ENCODE results near the gene SLC22A16. TPM values are rescaled to one million over a fixed set of nuclear protein-coding genes. Genes with fewer than 3 reads are reported as not detected.

The SLC22A16 gene
- total and polyA plus RNA-seq, 2 experiments from 2014 or later, result not detected

- H3K27me3 ChIP-seq, result no peaks in the 10 kb centered on the region
- TF ChIP-seq, protein P1, sequence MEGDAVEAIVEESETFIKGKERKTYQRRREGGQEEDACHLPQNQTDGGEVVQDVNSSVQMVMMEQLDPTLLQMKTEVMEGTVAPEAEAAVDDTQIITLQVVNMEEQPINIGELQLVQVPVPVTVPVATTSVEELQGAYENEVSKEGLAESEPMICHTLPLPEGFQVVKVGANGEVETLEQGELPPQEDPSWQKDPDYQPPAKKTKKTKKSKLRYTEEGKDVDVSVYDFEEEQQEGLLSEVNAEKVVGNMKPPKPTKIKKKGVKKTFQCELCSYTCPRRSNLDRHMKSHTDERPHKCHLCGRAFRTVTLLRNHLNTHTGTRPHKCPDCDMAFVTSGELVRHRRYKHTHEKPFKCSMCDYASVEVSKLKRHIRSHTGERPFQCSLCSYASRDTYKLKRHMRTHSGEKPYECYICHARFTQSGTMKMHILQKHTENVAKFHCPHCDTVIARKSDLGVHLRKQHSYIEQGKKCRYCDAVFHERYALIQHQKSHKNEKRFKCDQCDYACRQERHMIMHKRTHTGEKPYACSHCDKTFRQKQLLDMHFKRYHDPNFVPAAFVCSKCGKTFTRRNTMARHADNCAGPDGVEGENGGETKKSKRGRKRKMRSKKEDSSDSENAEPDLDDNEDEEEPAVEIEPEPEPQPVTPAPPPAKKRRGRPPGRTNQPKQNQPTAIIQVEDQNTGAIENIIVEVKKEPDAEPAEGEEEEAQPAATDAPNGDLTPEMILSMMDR (IDR thresholded peaks at IDR 0.05; ENCODE audit: low read depth, low read length), result no peak
These were observed 91.0 kb downstream of the SLC22A16 start for GRCh38 chr6:110385458-110385863.

DNA sequence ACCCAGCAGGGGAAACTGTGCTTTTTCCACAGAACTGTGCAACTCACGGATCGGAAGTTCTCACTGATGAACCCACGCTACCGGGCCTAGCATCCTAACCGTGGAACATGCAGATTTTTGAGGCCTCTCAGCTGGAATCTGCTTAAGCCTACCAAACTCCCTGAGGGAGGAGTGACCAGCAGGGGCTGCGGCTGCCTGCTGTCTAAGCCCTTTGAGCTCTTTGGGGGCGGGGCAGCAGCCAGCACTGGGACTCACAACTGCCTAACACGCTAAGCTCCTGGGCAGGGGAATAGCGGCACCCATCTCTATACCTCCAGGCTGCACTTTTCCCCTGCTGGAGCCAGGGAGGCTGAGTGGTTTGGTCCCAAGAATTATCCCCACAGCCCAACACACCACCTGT lies 97.9 kb downstream of the SLC22A16 start:
- no peaks in the 10 kb centered on the region for H3K36me3 ChIP-seq
- H3K4me1 ChIP-seq (ENCODE audit: low read depth), result no peaks in the 10 kb centered on the region
- no peaks in the 10 kb centered on the region for H3K9me3 ChIP-seq (ENCODE audit: low read depth)
- H3K27ac ChIP-seq, result no peak overlapping the region
- TF ChIP-seq, protein P1 (IDR thresholded peaks at IDR 0.05; ENCODE audit: low read depth, low read length), result no peak
- DNase-seq (ENCODE audit: low read depth in 1 of 2, low spot score in 1 of 2), result no peak
- no peaks in the 10 kb centered on the region for H3K27me3 ChIP-seq
- H3K4me3 ChIP-seq, result no peak overlapping the region

More at GRCh38 chr6:110385458-110385863, 91.0 kb downstream of the SLC22A16 start:
- Histone ChIP-seq H3K4me3 (no peak overlapping the region), H3K27ac (no peak overlapping the region), H3K4me1 (ENCODE audit: low read depth) (peaks cover 23% of the 10 kb centered on the region), H3K9me3 (ENCODE audit: low read depth) (no peaks in the 10 kb centered on the region), H3K36me3 (no peaks in the 10 kb centered on the region)
- DNase-seq (ENCODE audit: low read depth in 1 of 2, low spot score in 1 of 2), result no peak

Other genes starting within 250 kb of the SLC22A16 start
- gene METTL24, start 118.3 kb downstream of the SLC22A16 start, total RNA-seq, result 7.7 and 8.4 TPM in 2 replicates
- 4.3 and 6.8 TPM in 2 replicates for gene METTL24, start 118.3 kb downstream of the SLC22A16 start, polyA plus RNA-seq
- 0.27 and 0.32 TPM in 2 replicates for gene DDO, start 61.0 kb downstream of the SLC22A16 start, total RNA-seq
- gene DDO, start 61.0 kb downstream of the SLC22A16 start, polyA plus RNA-seq, result 0.56 TPM in 1 of 2 replicates, not detected in the other

Measured in cardiac muscle cell (in vitro differentiated cells and primary cell).